Right lobe of liver (tissue), 6 donors: Measurements from ENCODE around the gene KRI1. TPM values are rescaled to one million over a fixed set of nuclear protein-coding genes. Genes with fewer than 3 reads are reported as not detected.
A peak's percentile ranks its signal among the peaks of the same experiment; 100 is the strongest.

Experiments used
- ATAC-seq, 4 donors: fragments of 200-7000 bp; cut with Tn5 transposase; one replicate each; pipeline ENCODE4 v1.9.1; 2020; ENCODE audit warnings: mild to moderate bottlenecking in 4 of 4, moderate library complexity in 4 of 4
- DNase-seq, 3 donors: peaks; one replicate each; pipeline ENCODE4 v3.0.0-alpha.2; 2020
- H3K27ac ChIP-seq, 3 donors: fragments of 200-600 bp; one replicate each; pipeline ENCODE4 v1.8.0; 2022
- H3K27me3 ChIP-seq, 2 donors: fragments of 200-600 bp; one replicate each; pipeline ENCODE4 v1.8.0; 2022
- H3K36me3 ChIP-seq, 4 donors: fragments of 200-600 bp; sonication (generic) in 1 of 4; one replicate each; pipeline versions ENCODE4 v1.5.1 to v1.8.0; 2017 to 2022; ENCODE audit warnings: control low read depth in 1 of 4
- H3K4me1 ChIP-seq, 4 donors: fragments of 200-600 bp; sonication (generic) in 1 of 4; one replicate each; pipeline versions ENCODE4 v1.5.1 to v1.8.0; 2017 to 2022; ENCODE audit warnings: control low read depth in 1 of 4
- H3K4me3 ChIP-seq, 3 donors: fragments of 200-600 bp; one replicate each; pipeline ENCODE4 v1.8.0; 2022
- H3K9me3 ChIP-seq, 4 donors: fragments of 200-600 bp; sonication (generic) in 1 of 4; one replicate each; pipeline versions ENCODE4 v1.5.1 to v1.8.0; 2017 to 2022; ENCODE audit warnings: control low read depth in 1 of 4
- CTCF ChIP-seq, 4 donors: fragments of 200-600 bp in 3 of 4; fragments of 450-650 bp in 1 of 4; IDR thresholded peaks; one replicate each; pipeline versions ENCODE4 v1.5.1 to v1.8.0; 2016 to 2022; ENCODE audit warnings: antibody characterized with exemption in 4 of 4, mild to moderate bottlenecking in 2 of 4
- POLR2A ChIP-seq: fragments of 450-650 bp; IDR thresholded peaks from one replicate; pipeline ENCODE4 v1.6.1; 2017; ENCODE audit warnings: antibody characterized with exemption, mild to moderate bottlenecking
- WGBS: methylation state at CpG from one replicate; pipeline ENCODE4 v1.1.6; 2018; ENCODE audit warnings: low coverage, low lambda C conversion rate; ENCODE audit not compliant: insufficient coverage; ENCODE audit errors: missing lambda C conversion rate; 5-methylcytosine and 5-hydroxymethylcytosine counted together
- intact Hi-C, 2 donors: fragments of 100-400 bp; cut with DNase I; formaldehyde crosslinking; loops; one replicate each; pipeline versions ENCODE4 v1.11.2 to v1.14.1; 2022
- total RNA-seq, 6 experiments: library from RNA; depleted of rRNA in 2 of 6; stranded (reverse); fragments of >200 nt in 2 of 6; fragmentation: NEBNext Ultra II Directional in 3 of 6; extraction: Animal tissue kit (Norgen Biotek cat#: 25700) in 3 of 6; gene quantifications; one replicate each; pipeline versions ENCODE4 v1.1.0 to v1.2.4, GENCODE V29; 2016 to 2023
- donor health status: DM: no; HTN: yes; CAD: no.
- donor health status: DM: no; HTN: no; CAD: no.
- donor health status: DM: no; HTN: no; CAD: no.
- donor health status: DM: no; HTN: yes; CAD: no.
- donor health status: DM: no; HTN: yes; CAD: no.

Gene KRI1
- total RNA-seq, 6 experiments from 2014 or later: 5.8 to 9.6 (median 8.5) TPM

- under 1% methylated on average over 32 of the region's 71 CpGs for WGBS
- peak; percentile 85 to 90 (median 88) for ATAC-seq
- TF ChIP-seq CTCF (IDR thresholded peaks at IDR 0.05) (peak in 3 of 4 donors; percentile 27 to 50 (median 39)), POLR2A (peak; percentile 83)
- H3K27ac ChIP-seq: peak within 1 kb of the TSS; percentile 36 to 69 (median 57)
- H3K4me3 ChIP-seq: peak within 1 kb of the TSS; percentile 57 to 80 (median 66)
- H3K27me3 ChIP-seq: no peaks in the 10 kb centered on the region
- peaks cover 0 to 11% (median 3%) of the 10 kb centered on the region in 4 donors for H3K4me1 ChIP-seq
- no peaks in the 10 kb centered on the region for H3K36me3 ChIP-seq
- peak; percentile 100 for DNase-seq
- no peaks in the 10 kb centered on the region for H3K9me3 ChIP-seq
- intact Hi-C loops: no loop called here
Observed at GRCh38 chr19:10568826-10569651, 3.2 kb upstream of the KRI1 start, which contains the start of gene CDKN2D. Gene CDKN2D (minus strand): TSS chr19:10568979. CDS start chr19:10568653, 326 bp downstream.

- ATAC-seq (peak in 1 of 4 donors; percentile 0), DNase-seq (peak; percentile 59 to 73 (median 64))
- TF ChIP-seq POLR2A: no peak
- TF ChIP-seq CTCF (IDR thresholded peaks at IDR 0.05): no peak
- 4% methylated on average over 11 of the region's 58 CpGs for WGBS
- intact Hi-C loops: no loop called here
- Histone ChIP-seq H3K36me3 (no peaks in the 10 kb centered on the region), H3K27ac (peak overlapping the region; percentile 36 to 69 (median 57)), H3K4me3 (peak overlapping the region; percentile 57 to 80 (median 66)), H3K4me1 (peaks cover 0 to 11% (median 3%) of the 10 kb centered on the region in 4 donors), H3K9me3 (no peaks in the 10 kb centered on the region), H3K27me3 (no peaks in the 10 kb centered on the region)
Observed at GRCh38 chr19:10568062-10568825, 2.4 kb upstream of the KRI1 start.

- WGBS: 24% methylated on average over 4 of the region's 5 CpGs
- intact Hi-C loops: no loop called here
- Histone ChIP-seq H3K4me3 (peak overlapping the region; percentile 57 to 80 (median 66)), H3K27me3 (no peaks in the 10 kb centered on the region), H3K9me3 (no peaks in the 10 kb centered on the region), H3K36me3 (peaks cover 0 to 1% (median 0%) of the 10 kb centered on the region in 4 donors), H3K27ac (peak overlapping the region in 1 of 3 donors; percentile 69), H3K4me1 (peaks cover 0 to 11% (median 3%) of the 10 kb centered on the region in 4 donors)
- TF ChIP-seq CTCF (IDR thresholded peaks at IDR 0.05): no peak
- TF ChIP-seq POLR2A: no peak
- ATAC-seq (no peak), DNase-seq (no peak)
Observed at GRCh38 chr19:10567656-10568055, 1.8 kb upstream of the KRI1 start.

GRCh38 chr19:10566658-10567410 lies 1.0 kb upstream of the KRI1 start:
- no peak for ATAC-seq
- H3K4me1 ChIP-seq: peaks cover 0 to 11% (median 3%) of the 10 kb centered on the region in 4 donors
- WGBS: 14% methylated on average over 9 of the region's 19 CpGs
- intact Hi-C loops: no loop called here
- DNase-seq: no peak
- H3K9me3 ChIP-seq: no peaks in the 10 kb centered on the region
- H3K27ac ChIP-seq: peak overlapping the region; percentile 47 to 58 (median 58)
- H3K36me3 ChIP-seq: peaks cover 0 to 3% (median 0%) of the 10 kb centered on the region in 4 donors
- TF ChIP-seq CTCF (IDR thresholded peaks at IDR 0.05) (no peak), POLR2A (no peak)
- peak overlapping the region in 2 of 3 donors; percentile 88 to 91 for H3K4me3 ChIP-seq
- no peaks in the 10 kb centered on the region for H3K27me3 ChIP-seq
